Activated B cell treated with CpG ODN at 0.5 μM for 24 hours (primary cell): ENCODE data around the gene UGT2B15. TPM values are rescaled to one million over a fixed set of nuclear protein-coding genes. Genes with fewer than 3 reads are reported as not detected.
"Not testable (repeated sequence)": the region's sequence is repeated elsewhere in the genome, so short reads cannot be mapped to it uniquely, and the experiment has no call there.

Experiments used
- ATAC-seq: fragments of 200-7000 bp; cut with Tn5 transposase; one replicate; pipeline ENCODE4 v1.10.0; 2021; ENCODE audit warnings: low read depth, mild to moderate bottlenecking, moderate library complexity
- CTCF ChIA-PET: fragments of 350-600 bp; sonication (Branson Sonifier 250); formaldehyde crosslinking; loops from one replicate; lab custom pipeline; 2021; ENCODE audit warnings: antibody characterized with exemption; lab: Charles Lee
- POLR2A ChIA-PET: fragments of 350-600 bp; sonication (Branson Sonifier 250); formaldehyde crosslinking; loops from one replicate; lab custom pipeline; 2021; ENCODE audit warnings: antibody characterized with exemption; lab: Charles Lee
- DNase-seq: peaks from one replicate; pipeline ENCODE4 v3.0.0; 2022
- H3K27ac Mint-ChIP-seq: one replicate; pipeline ENCODE4 v1.8.0; 2020; ENCODE audit warnings: mixed read lengths
- H3K27me3 Mint-ChIP-seq: one replicate; pipeline ENCODE4 v1.8.0; 2021; ENCODE audit warnings: mixed read lengths
- H3K36me3 Mint-ChIP-seq: one replicate; pipeline ENCODE4 v1.8.0; 2021; ENCODE audit warnings: low read depth, mixed read lengths
- H3K4me1 Mint-ChIP-seq: one replicate; pipeline ENCODE4 v1.8.0; 2021; ENCODE audit warnings: mixed read lengths
- H3K4me3 Mint-ChIP-seq: one replicate; pipeline ENCODE4 v1.8.0; 2020; ENCODE audit warnings: mild to moderate bottlenecking, mixed read lengths
- H3K9me3 Mint-ChIP-seq: one replicate; pipeline ENCODE4 v1.8.0; 2020; ENCODE audit warnings: mixed read lengths
- CTCF ChIP-seq: fragments of 200-600 bp; IDR thresholded peaks from one replicate; pipeline ENCODE4 v1.8.0; 2022; ENCODE audit warnings: antibody characterized with exemption, mild to moderate bottlenecking
- intact Hi-C: fragments of 100-400 bp; cut with micrococcal nuclease; formaldehyde crosslinking; loops from one replicate; pipeline ENCODE4 v1.15.1; 2024
- total RNA-seq: library from RNA; stranded (reverse); gene quantifications from 2 replicates; pipeline ENCODE4 v1.2.3, GENCODE V29; 2022

UGT2B15 gene
- total RNA-seq, 1 donor from 2014 or later: 0.44 TPM

- no peak for TF ChIP-seq CTCF
- ChIA-PET CTCF (no interaction called here), POLR2A (no interaction called here)
- no peak overlapping the region for H3K4me3 Mint-ChIP-seq
- H3K27ac Mint-ChIP-seq: no peak overlapping the region
- H3K27me3 Mint-ChIP-seq: no peaks in the 10 kb centered on the region
- H3K36me3 Mint-ChIP-seq: no peaks in the 10 kb centered on the region
- no peak for DNase-seq
- H3K4me1 Mint-ChIP-seq: no peaks in the 10 kb centered on the region
- no peak for ATAC-seq
- intact Hi-C loops: no loop called here
- H3K9me3 Mint-ChIP-seq: peaks cover 3% of the 10 kb centered on the region
Observed at GRCh38 chr4:68683034-68683433, 12.6 kb upstream of the UGT2B15 start.

- H3K9me3 Mint-ChIP-seq, H3K4me1 Mint-ChIP-seq, H3K27me3 Mint-ChIP-seq, H3K36me3 Mint-ChIP-seq, intact Hi-C loops, POLR2A ChIA-PET, H3K4me3 Mint-ChIP-seq, CTCF ChIA-PET, H3K27ac Mint-ChIP-seq, ATAC-seq, DNase-seq: not testable (repeated sequence)
Observed at GRCh38 chr4:68681298-68681697, 10.8 kb upstream of the UGT2B15 start.

GRCh38 chr4:68673143-68673542 is 2.7 kb upstream of the UGT2B15 start:
- ChIA-PET CTCF (no interaction called here), POLR2A (no interaction called here)
- Mint-ChIP-seq H3K27ac (no peak overlapping the region), H3K9me3 (no peaks in the 10 kb centered on the region), H3K36me3 (no peaks in the 10 kb centered on the region), H3K4me3 (no peak overlapping the region), H3K4me1 (no peaks in the 10 kb centered on the region), H3K27me3 (no peaks in the 10 kb centered on the region)
- no peak for TF ChIP-seq CTCF
- ATAC-seq (no peak), DNase-seq (no peak)
- intact Hi-C loops: no loop called here

GRCh38 chr4:68671217-68671616 is 765 bp upstream of the UGT2B15 start:
- H3K4me3 Mint-ChIP-seq, H3K27me3 Mint-ChIP-seq, intact Hi-C loops, H3K9me3 Mint-ChIP-seq, DNase-seq, H3K4me1 Mint-ChIP-seq, POLR2A ChIA-PET, CTCF ChIA-PET, ATAC-seq, H3K27ac Mint-ChIP-seq, H3K36me3 Mint-ChIP-seq: not testable (repeated sequence)

GRCh38 chr4:68668537-68669163 is 1.8 kb downstream of the UGT2B15 start:
- H3K27ac Mint-ChIP-seq, H3K4me1 Mint-ChIP-seq, H3K36me3 Mint-ChIP-seq, DNase-seq, H3K9me3 Mint-ChIP-seq, intact Hi-C loops, ATAC-seq, CTCF ChIA-PET, H3K27me3 Mint-ChIP-seq, H3K4me3 Mint-ChIP-seq, POLR2A ChIA-PET: not testable (repeated sequence)

- DNase-seq, CTCF ChIA-PET, H3K4me3 Mint-ChIP-seq, H3K27ac Mint-ChIP-seq, H3K4me1 Mint-ChIP-seq, ATAC-seq, intact Hi-C loops, H3K9me3 Mint-ChIP-seq, POLR2A ChIA-PET, H3K36me3 Mint-ChIP-seq, H3K27me3 Mint-ChIP-seq: not testable (repeated sequence)
Observed at GRCh38 chr4:68667551-68667950, 2.9 kb downstream of the UGT2B15 start.

GRCh38 chr4:68664721-68665120 is 5.7 kb downstream of the UGT2B15 start:
- H3K27ac Mint-ChIP-seq, H3K4me1 Mint-ChIP-seq, H3K27me3 Mint-ChIP-seq, ATAC-seq, intact Hi-C loops, CTCF ChIA-PET, POLR2A ChIA-PET, DNase-seq, H3K9me3 Mint-ChIP-seq, H3K36me3 Mint-ChIP-seq, H3K4me3 Mint-ChIP-seq: not testable (repeated sequence)

GRCh38 chr4:68662836-68663574 is 7.4 kb downstream of the UGT2B15 start:
- intact Hi-C loops, ATAC-seq, H3K27ac Mint-ChIP-seq, H3K36me3 Mint-ChIP-seq, H3K4me3 Mint-ChIP-seq, H3K27me3 Mint-ChIP-seq, H3K4me1 Mint-ChIP-seq, DNase-seq, H3K9me3 Mint-ChIP-seq, CTCF ChIA-PET, POLR2A ChIA-PET: not testable (repeated sequence)
